HCT116 (cell line): ENCODE data around the gene KLF6. TPM values are rescaled to one million over a fixed set of nuclear protein-coding genes. Genes with fewer than 3 reads are reported as not detected.

Source experiments
- ATAC-seq: fragments of 200-7000 bp; cut with Tn5 transposase; 2 replicates; pipeline ENCODE4 v1.9.1; 2020; ENCODE audit warnings: mild to moderate bottlenecking, moderate library complexity
- BruUV-seq: library from RNA; stranded (reverse); fragments of 400-500 nt; replicated peaks from 2 replicates; lab custom pipeline; 2021; lab: Mats Ljungman, UMichigan
- CTCF ChIA-PET: fragments of 300-600 bp; sonication (Branson Sonifier 250); formaldehyde crosslinking; loops from one replicate; lab custom pipeline; 2021; ENCODE audit warnings: antibody characterized with exemption; lab: Charles Lee
- POLR2A ChIA-PET: fragments of 300-600, 350-600 bp; sonication (Branson Sonifier 250); formaldehyde crosslinking; loops from one replicate; lab custom pipeline; 2021; ENCODE audit warnings: antibody characterized with exemption; lab: Charles Lee
- RAD21 ChIA-PET, 2 experiments: fragments of 300-600 bp; sonication (Branson Sonifier 250); formaldehyde crosslinking; loops; one replicate each; lab custom pipeline; 2023; ENCODE audit warnings: low total read pairs in 2 of 2; ENCODE audit not compliant: uncharacterized antibody in 2 of 2, unreplicated experiment in 2 of 2, low non-redundant PET in 1 of 2; lab: Charles Lee
- DNase-seq: peaks from one replicate; pipeline ENCODE4 v3.0.0-alpha.2; 2010; ENCODE audit warnings: low read depth, low spot score
- H2AFZ ChIP-seq: fragments of 200-600 bp; shearing (Covaris generic), sonication (generic); 2 replicates; pipeline ENCODE4 v1.6.1; 2017; ENCODE audit warnings: low read depth, mixed run types, mixed read lengths, antibody characterized with exemption, low read length; ENCODE audit not compliant: poor library complexity, severe bottlenecking
- H3K27ac ChIP-seq: 2 replicates; pipeline ENCODE4 v1.5.1; 2012; ENCODE audit warnings: low read depth, low read length
- H3K27me3 ChIP-seq: fragments of 200-600 bp; sonication (generic); 2 replicates; pipeline ENCODE4 v1.6.1; 2016; ENCODE audit warnings: mixed run types, low read length, mixed read lengths; ENCODE audit not compliant: insufficient read depth
- H3K36me3 ChIP-seq, 2 experiments: fragments of 200-500 bp in 1 of 2; fragments of 200-600 bp in 1 of 2; sonication (Bioruptor generic) in 1 of 2; sonication (generic) in 1 of 2; 2 replicates each; pipeline versions ENCODE4 v1.5.1 to v1.6.1; 2014 to 2016; ENCODE audit warnings: low read length in 2 of 2, inconsistent platforms in 1 of 2, mixed read lengths in 1 of 2, mixed run types in 1 of 2; ENCODE audit not compliant: insufficient read depth in 2 of 2, control insufficient read depth in 1 of 2
- H3K4me1 ChIP-seq, 2 experiments: fragments of 200-600 bp in 1 of 2; sonication (generic) in 1 of 2; 2 replicates each; pipeline versions ENCODE4 v1.5.1 to v1.6.1; 2012 to 2017; ENCODE audit warnings: low read length in 2 of 2, inconsistent platforms in 1 of 2, mild to moderate bottlenecking in 1 of 2, mixed read lengths in 1 of 2, mixed run types in 1 of 2, moderate library complexity in 1 of 2; ENCODE audit not compliant: insufficient read depth in 2 of 2, control insufficient read depth in 1 of 2
- H3K4me2 ChIP-seq: fragments of 200-600 bp; sonication (generic); 2 replicates; pipeline ENCODE4 v1.6.1; 2017; ENCODE audit warnings: mixed run types, low read length, mixed read lengths
- H3K4me3 ChIP-seq, 2 experiments: fragments of 200-600 bp in 1 of 2; sonication (generic) in 1 of 2; replicated peaks in 1 of 2; 2 replicates each; pipeline ENCODE4 v1.5.1; 2011 to 2016; ENCODE audit warnings: low read length in 2 of 2, control low read depth in 1 of 2, low read depth in 1 of 2, mild to moderate bottlenecking in 1 of 2, mixed read lengths in 1 of 2, mixed run types in 1 of 2
- H3K79me2 ChIP-seq: fragments of 200-600 bp; sonication (generic); 2 replicates; pipeline ENCODE4 v1.6.1; 2017; ENCODE audit warnings: mild to moderate bottlenecking, mixed run types, low read length, moderate library complexity, mixed read lengths; ENCODE audit not compliant: insufficient read depth
- H3K9ac ChIP-seq: fragments of 200-600 bp; sonication (generic); 2 replicates; pipeline ENCODE4 v1.6.1; 2016; ENCODE audit warnings: low read length, mixed read lengths
- H3K9me2 ChIP-seq: fragments of 200-600 bp; sonication (generic), shearing (Covaris generic); 2 replicates; pipeline ENCODE4 v1.6.1; 2017; ENCODE audit warnings: mixed run types, mild to moderate bottlenecking, moderate library complexity; ENCODE audit not compliant: insufficient read depth
- H3K9me3 ChIP-seq, 2 experiments: fragments of 200-500 bp in 1 of 2; fragments of 200-600 bp in 1 of 2; sonication (Bioruptor generic) in 1 of 2; sonication (generic) in 1 of 2; 2 replicates each; pipeline ENCODE4 v1.6.1; 2014 to 2017; ENCODE audit warnings: low read length in 2 of 2, mixed read lengths in 2 of 2, inconsistent platforms in 1 of 2, low read depth in 1 of 2, mild to moderate bottlenecking in 1 of 2, mixed run types in 1 of 2, moderate library complexity in 1 of 2; ENCODE audit not compliant: control insufficient read depth in 1 of 2, insufficient read depth in 1 of 2
- H4K20me1 ChIP-seq: fragments of 200-600 bp; sonication (generic), shearing (Covaris generic); 2 replicates; pipeline ENCODE4 v1.6.1; 2017; ENCODE audit warnings: mixed run types, mild to moderate bottlenecking, moderate library complexity; ENCODE audit not compliant: insufficient read depth
- ATF3 ChIP-seq: IDR thresholded peaks from 2 replicates; pipeline ENCODE4 v1.6.1; 2012
- CBX3 ChIP-seq: IDR thresholded peaks from 2 replicates; pipeline ENCODE4 v1.6.1; 2012; ENCODE audit warnings: low read depth
- CEBPB ChIP-seq: IDR thresholded peaks from 2 replicates; pipeline ENCODE4 v1.6.1; 2012; ENCODE audit warnings: low read depth
- CTCF ChIP-seq, 3 experiments: fragments of 200-600 bp in 1 of 3; sonication (generic) in 1 of 3; IDR thresholded peaks in 2 of 3; conservative IDR thresholded peaks in 1 of 3; 2 replicates each; pipeline ENCODE4 v1.5.1; 2012 to 2017; ENCODE audit warnings: low read depth in 2 of 3, low read length in 2 of 3, antibody characterized with exemption in 1 of 3, borderline replicate concordance in 1 of 3, control low read depth in 1 of 3, mild to moderate bottlenecking in 1 of 3, mixed read lengths in 1 of 3, mixed run types in 1 of 3, moderate library complexity in 1 of 3; ENCODE audit not compliant: insufficient read depth in 1 of 3
- EGR1 ChIP-seq: IDR thresholded peaks from 2 replicates; pipeline ENCODE4 v1.6.1; 2012; ENCODE audit warnings: low read depth
- ELF1 ChIP-seq: IDR thresholded peaks from 2 replicates; pipeline ENCODE4 v1.6.1; 2012; ENCODE audit warnings: low read depth, borderline replicate concordance
- EZH2 ChIP-seq: fragments of 200-600 bp; sonication (generic); IDR thresholded peaks from 2 replicates; pipeline ENCODE4 v1.6.1; 2017; ENCODE audit warnings: antibody characterized with exemption, mixed run types
- FOSL1 ChIP-seq: IDR thresholded peaks from 2 replicates; pipeline ENCODE4 v1.6.1; 2012; ENCODE audit warnings: low read depth
- JUND ChIP-seq: IDR thresholded peaks from 2 replicates; pipeline ENCODE4 v1.6.1; 2012
- MAX ChIP-seq: IDR thresholded peaks from 2 replicates; pipeline ENCODE4 v1.6.1; 2012
- POLR2A ChIP-seq: IDR thresholded peaks from 2 replicates; pipeline ENCODE4 v1.7.0; 2011; ENCODE audit warnings: borderline replicate concordance; ENCODE audit not compliant: insufficient read depth, insufficient read length; ENCODE audit errors: extremely low read depth
- POLR2AphosphoS5 ChIP-seq: IDR thresholded peaks from 2 replicates; pipeline ENCODE4 v1.6.1; 2011; ENCODE audit warnings: mild to moderate bottlenecking, low read depth, low read length, moderate library complexity
- SIN3A ChIP-seq: IDR thresholded peaks from 2 replicates; pipeline ENCODE4 v1.6.1; 2012; ENCODE audit warnings: low read depth
- SP1 ChIP-seq: IDR thresholded peaks from 2 replicates; pipeline ENCODE4 v1.6.1; 2012; ENCODE audit warnings: low read depth
- TCF7L2 ChIP-seq: IDR thresholded peaks from 2 replicates; pipeline ENCODE4 v1.7.0; 2011; ENCODE audit warnings: borderline replicate concordance, inconsistent platforms; ENCODE audit not compliant: insufficient read depth, insufficient read length; ENCODE audit errors: extremely low read depth
- YY1 ChIP-seq: IDR thresholded peaks from 2 replicates; pipeline ENCODE4 v1.6.1; 2011; ENCODE audit warnings: low read length, low read depth, moderate library complexity, mild to moderate bottlenecking; ENCODE audit not compliant: insufficient replicate concordance; ENCODE audit errors: extremely low read depth
- ZNF274 ChIP-seq: fragments of 200-500 bp; sonication (Bioruptor generic); IDR thresholded peaks from 2 replicates; pipeline ENCODE4 v1.6.1; 2014; ENCODE audit warnings: mild to moderate bottlenecking, low read depth, low read length, inconsistent platforms
- intact Hi-C: fragments of 100-400 bp; cut with micrococcal nuclease; formaldehyde crosslinking; loops from 2 replicates; pipeline ENCODE4 v1.10.0; 2022
- total RNA-seq: library from RNA; stranded (reverse); gene quantifications from one replicate; pipeline ENCODE4 v1.2.1, GENCODE V29; 2021; ENCODE audit not compliant: unreplicated experiment
- TF ChIP-seq, protein P1 (sequence below): IDR thresholded peaks from 2 replicates; pipeline ENCODE4 v1.6.1; 2011; ENCODE audit warnings: mild to moderate bottlenecking, low read length, moderate library complexity; ENCODE audit not compliant: insufficient replicate concordance; ENCODE audit errors: extremely low read depth

The KLF6 gene
- total RNA-seq, 1 experiment from 2014 or later: 82.2 TPM

DNA sequence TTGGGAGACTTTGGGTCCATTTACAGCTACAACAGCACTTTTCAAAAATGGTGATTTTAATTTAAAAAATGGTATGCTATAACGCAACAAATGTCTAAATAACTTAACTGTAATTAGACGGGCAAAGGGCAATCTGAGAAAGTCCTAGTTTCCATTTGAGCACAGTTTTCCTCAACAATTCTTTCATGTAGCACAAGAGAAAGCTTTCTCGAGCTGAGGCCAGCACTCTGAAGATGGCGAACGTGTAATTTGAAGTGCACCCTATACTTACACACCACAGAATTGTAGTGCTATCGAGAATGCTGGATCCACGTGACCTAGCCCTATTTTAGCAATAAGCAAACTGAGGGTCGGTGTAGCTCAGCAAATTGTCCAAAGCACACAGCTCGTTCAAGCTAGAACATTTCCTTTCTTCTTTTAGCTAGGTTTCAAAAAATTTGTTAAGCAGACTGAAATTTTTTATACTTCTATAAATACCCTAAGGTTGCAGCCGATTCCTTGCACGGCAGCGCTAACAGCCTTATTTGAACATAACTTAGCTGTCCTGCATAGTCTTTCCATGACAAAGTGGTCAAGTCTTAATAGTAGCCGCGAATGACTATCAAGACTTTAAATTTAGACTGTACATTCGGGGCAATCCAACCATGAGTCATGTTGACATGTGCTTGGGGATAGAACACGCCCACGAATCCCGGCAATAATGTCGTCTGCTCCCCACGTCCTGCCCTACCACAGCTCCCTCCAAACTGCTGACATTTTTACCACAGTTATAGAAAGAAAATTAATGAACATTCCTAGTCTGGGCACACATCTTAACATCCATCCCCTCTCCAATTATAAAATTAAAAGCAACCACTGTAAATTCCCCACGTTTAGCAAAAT is 10.0 kb downstream of the KLF6 start:
- Histone ChIP-seq H3K4me2 (peak overlapping the region; percentile 59), H3K9me2 (no peaks in the 10 kb centered on the region), H3K9me3 (no peaks in the 10 kb centered on the region), H3K4me1 (peaks cover 47 to 58% of the 10 kb centered on the region in 2 experiments), H3K79me2 (peaks cover 28% of the 10 kb centered on the region), H3K27me3 (no peaks in the 10 kb centered on the region), H4K20me1 (peaks cover 10% of the 10 kb centered on the region; the same call in 1 of the 2 replicates), H3K9ac (peak overlapping the region; percentile 47), H3K27ac (peak overlapping the region; percentile 56; the same call in 1 of the 2 replicates), H3K4me3 (no peak overlapping the region), H3K36me3 (peaks cover 24 to 25% of the 10 kb centered on the region in 2 experiments), H2AFZ (no peak overlapping the region)
- TF ChIP-seq EZH2 (no peak), EGR1 (peak; percentile 61), POLR2AphosphoS5 (peak; percentile 55; the same call in 1 of the 2 replicates), ELF1 (no peak; the same call in 1 of the 2 replicates), CTCF (IDR thresholded peaks at IDR 0.05 in 2 of 3, conservative IDR thresholded peaks at IDR 0.05 in 1 of 3; ENCODE audit: borderline replicate concordance in 1 of 3, insufficient read depth in 1 of 3, low read depth in 2 of 3, low read length in 2 of 3) (no peak), TCF7L2 (no peak), CEBPB (no peak), ZNF274 (no peak), SIN3A (0 out of 2 replicates have a peak, but pooled peaks have one; percentile 34), MAX (peak; percentile 84), ATF3 (no peak), CBX3 (no peak), POLR2A (no peak), SP1 (peak; percentile 19; the same call in 1 of the 2 replicates), JUND (peak; percentile 65), FOSL1 (0 out of 2 replicates have a peak, but pooled peaks have one; percentile 43), YY1 (peak; percentile 11)
- TF ChIP-seq, protein P1, sequence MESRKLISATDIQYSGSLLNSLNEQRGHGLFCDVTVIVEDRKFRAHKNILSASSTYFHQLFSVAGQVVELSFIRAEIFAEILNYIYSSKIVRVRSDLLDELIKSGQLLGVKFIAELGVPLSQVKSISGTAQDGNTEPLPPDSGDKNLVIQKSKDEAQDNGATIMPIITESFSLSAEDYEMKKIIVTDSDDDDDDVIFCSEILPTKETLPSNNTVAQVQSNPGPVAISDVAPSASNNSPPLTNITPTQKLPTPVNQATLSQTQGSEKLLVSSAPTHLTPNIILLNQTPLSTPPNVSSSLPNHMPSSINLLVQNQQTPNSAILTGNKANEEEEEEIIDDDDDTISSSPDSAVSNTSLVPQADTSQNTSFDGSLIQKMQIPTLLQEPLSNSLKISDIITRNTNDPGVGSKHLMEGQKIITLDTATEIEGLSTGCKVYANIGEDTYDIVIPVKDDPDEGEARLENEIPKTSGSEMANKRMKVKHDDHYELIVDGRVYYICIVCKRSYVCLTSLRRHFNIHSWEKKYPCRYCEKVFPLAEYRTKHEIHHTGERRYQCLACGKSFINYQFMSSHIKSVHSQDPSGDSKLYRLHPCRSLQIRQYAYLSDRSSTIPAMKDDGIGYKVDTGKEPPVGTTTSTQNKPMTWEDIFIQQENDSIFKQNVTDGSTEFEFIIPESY: no peak
- ATAC-seq (peak; percentile 79), DNase-seq (peak; percentile 68)
- intact Hi-C loops: loop anchor here (5.0 kb wide), 1 partner anchor 538 kb away; no protein-coding TSS in a partner anchor
- no TSS peak for BruUV-seq
- ChIA-PET POLR2A (interaction anchor here (0.6 to 3.6 kb wide), 7 partner anchors 10 to 77 kb away, joined by 3 to 29 read pairs (median 5); partner anchors contain the start of gene KLF6), RAD21 (interaction anchor here in 1 of 2 experiments (0.6 kb wide), 1 partner anchor 74 kb away, joined by 3 read pairs; no protein-coding TSS in a partner anchor), CTCF (interaction anchor here (0.8 to 1.5 kb wide), 5 partner anchors 10 to 577 kb away, joined by 3 to 4 read pairs (median 3); partner anchors contain the start of gene KLF6)
